Lower leg skin (tissue), 4 donors: ENCODE data around the gene SLC29A3. TPM values are rescaled to one million over a fixed set of nuclear protein-coding genes. Genes with fewer than 3 reads are reported as not detected.
"Not testable (repeated sequence)": the region's sequence is repeated elsewhere in the genome, so short reads cannot be mapped to it uniquely, and the experiment has no call there.

Experiments
- DNase-seq, 2 donors: peaks; one replicate each; pipeline ENCODE4 v3.0.0-alpha.2; 2019; ENCODE audit warnings: low spot score in 2 of 2
- H3K4me3 ChIP-seq: fragments of 200-600 bp; sonication (generic); 2 replicates; pipeline ENCODE4 v1.5.1; 2017; ENCODE audit warnings: mild to moderate bottlenecking, low read depth; ENCODE audit not compliant: poor library complexity, severe bottlenecking
- POLR2A ChIP-seq, 2 donors: fragments of 450-650 bp; IDR thresholded peaks; one replicate each; pipeline ENCODE4 v1.6.1; 2016 to 2017; ENCODE audit warnings: antibody characterized with exemption in 2 of 2, mild to moderate bottlenecking in 1 of 2, moderate library complexity in 1 of 2
- WGBS, 2 donors: methylation state at CpG; one replicate each; pipeline ENCODE4 v1.1.5; 2018; 5-methylcytosine and 5-hydroxymethylcytosine counted together
- intact Hi-C: fragments of 100-400 bp; cut with DNase I; formaldehyde crosslinking; loops from one replicate; pipeline ENCODE4 v1.15.0; 2023; ENCODE audit warnings: low total_unique reads
- total RNA-seq, 4 donors: library from RNA; depleted of rRNA; stranded (reverse); fragments of >200 nt; gene quantifications; one replicate each; pipeline ENCODE4 v1.1.0, GENCODE V29; 2016
- TF ChIP-seq, protein P1 (sequence below), 3 donors: fragments of 450-650 bp; IDR thresholded peaks; one replicate each; pipeline ENCODE4 v1.5.1; 2016; ENCODE audit warnings: antibody characterized with exemption in 3 of 3, mild to moderate bottlenecking in 3 of 3, moderate library complexity in 2 of 3

Gene SLC29A3
- total RNA-seq, 4 donors from 2014 or later, result 1.1 to 5.7 (median 2.6) TPM

DNA sequence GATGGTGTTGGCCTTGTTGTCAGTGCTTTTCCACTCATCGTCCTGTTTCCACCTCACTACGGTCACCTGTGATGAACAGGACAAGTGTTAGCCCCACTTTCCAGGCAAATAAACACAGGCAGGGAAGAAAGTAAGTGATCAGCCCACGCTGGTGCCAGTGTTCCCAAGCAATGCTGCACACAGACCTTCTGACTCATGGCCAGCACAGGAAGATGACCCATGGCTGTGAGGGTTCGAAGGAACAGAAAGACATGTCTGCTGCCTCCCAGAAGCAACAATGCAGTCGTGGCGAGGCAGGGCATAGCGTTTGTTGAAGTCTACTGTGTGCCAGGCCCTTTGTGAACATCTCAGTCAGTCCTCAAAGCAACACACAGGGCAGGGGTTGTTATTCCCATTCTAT lies 35.7 kb downstream of the SLC29A3 start:
- WGBS, 2 donors, result 90 to 95% methylated on average over 7 of the region's 7 CpGs
- no peak for DNase-seq
- H3K4me3 ChIP-seq, result no peak overlapping the region
- TF ChIP-seq POLR2A (IDR thresholded peaks at IDR 0.05), result no peak
- intact Hi-C loops, result no loop called here

DNA sequence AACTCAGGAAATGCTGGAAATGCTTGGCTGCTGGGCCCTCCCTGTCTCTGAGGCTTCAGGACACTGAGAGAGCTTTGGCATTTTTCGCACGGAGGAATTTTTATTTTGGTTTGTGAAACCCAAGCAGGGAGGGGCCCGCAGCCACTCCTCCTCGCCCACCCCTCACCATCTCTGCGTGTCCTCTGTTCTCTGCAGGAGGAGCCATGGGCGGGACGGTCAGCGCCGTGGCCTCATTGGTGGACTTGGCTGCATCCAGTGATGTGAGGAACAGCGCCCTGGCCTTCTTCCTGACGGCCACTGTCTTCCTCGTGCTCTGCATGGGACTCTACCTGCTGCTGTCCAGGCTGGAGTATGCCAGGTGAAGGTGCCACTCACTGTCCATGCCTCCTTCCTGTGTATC lies 36.8 kb downstream of the SLC29A3 start:
- TF ChIP-seq, protein P1, sequence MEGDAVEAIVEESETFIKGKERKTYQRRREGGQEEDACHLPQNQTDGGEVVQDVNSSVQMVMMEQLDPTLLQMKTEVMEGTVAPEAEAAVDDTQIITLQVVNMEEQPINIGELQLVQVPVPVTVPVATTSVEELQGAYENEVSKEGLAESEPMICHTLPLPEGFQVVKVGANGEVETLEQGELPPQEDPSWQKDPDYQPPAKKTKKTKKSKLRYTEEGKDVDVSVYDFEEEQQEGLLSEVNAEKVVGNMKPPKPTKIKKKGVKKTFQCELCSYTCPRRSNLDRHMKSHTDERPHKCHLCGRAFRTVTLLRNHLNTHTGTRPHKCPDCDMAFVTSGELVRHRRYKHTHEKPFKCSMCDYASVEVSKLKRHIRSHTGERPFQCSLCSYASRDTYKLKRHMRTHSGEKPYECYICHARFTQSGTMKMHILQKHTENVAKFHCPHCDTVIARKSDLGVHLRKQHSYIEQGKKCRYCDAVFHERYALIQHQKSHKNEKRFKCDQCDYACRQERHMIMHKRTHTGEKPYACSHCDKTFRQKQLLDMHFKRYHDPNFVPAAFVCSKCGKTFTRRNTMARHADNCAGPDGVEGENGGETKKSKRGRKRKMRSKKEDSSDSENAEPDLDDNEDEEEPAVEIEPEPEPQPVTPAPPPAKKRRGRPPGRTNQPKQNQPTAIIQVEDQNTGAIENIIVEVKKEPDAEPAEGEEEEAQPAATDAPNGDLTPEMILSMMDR (IDR thresholded peaks at IDR 0.05), result no peak
- no peak for TF ChIP-seq POLR2A (IDR thresholded peaks at IDR 0.05)
- WGBS, 2 donors, result 91 to 94% methylated on average over 12 of the region's 12 CpGs
- DNase-seq, result no peak
- H3K4me3 ChIP-seq, result no peak overlapping the region
- intact Hi-C loops, result no loop called here

DNA sequence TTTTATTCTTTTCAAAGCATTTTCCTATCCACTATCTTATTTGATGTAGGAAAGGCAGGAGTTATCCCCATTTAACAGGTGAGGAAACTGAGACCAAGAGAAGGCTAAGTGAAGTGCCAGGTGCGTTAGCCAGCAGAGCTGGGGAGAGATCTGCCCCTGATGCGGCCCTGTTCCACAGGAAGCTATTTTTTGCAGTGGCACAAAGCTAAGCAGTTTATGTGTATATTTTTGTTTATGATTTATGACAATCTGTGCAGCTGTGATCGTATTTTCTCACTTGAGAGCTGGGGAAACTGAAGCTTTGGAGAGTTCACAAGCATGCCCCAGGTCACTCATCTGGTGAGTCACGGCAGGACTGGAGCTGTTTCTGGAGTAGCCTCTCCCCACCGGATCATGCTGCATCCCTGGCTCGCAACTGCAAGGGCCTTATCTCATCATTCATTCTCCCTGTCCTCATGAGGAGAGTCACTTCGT lies 38.8 kb downstream of the SLC29A3 start:
- TF ChIP-seq POLR2A (IDR thresholded peaks at IDR 0.05), result no peak
- TF ChIP-seq, protein P1 (IDR thresholded peaks at IDR 0.05), result no peak
- intact Hi-C loops, result no loop called here
- no peak for DNase-seq
- no peak overlapping the region for H3K4me3 ChIP-seq
- WGBS, 2 donors, result 69 to 71% methylated on average over 7 of the region's 7 CpGs

DNA sequence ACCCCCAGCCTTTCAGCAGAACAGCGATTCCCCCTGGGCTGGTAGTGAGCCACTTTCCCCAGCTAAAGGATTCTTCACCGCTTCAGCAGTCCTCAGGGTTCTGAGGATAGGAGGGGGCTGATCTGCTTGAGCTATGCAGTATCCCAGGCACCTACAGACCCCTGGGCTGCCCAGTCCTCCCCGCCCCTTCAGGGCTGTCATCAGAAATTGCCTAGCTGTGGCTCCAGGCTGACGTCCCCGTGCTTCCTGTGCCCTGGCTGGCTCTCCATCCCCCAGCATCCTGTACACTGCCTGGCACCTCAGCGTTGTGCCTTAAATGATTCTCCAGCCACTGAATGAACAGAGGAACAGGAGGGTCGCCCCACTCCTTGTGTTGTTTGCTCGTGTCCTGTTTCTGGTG lies 39.2 kb downstream of the SLC29A3 start:
- intact Hi-C loops, result no loop called here
- no peak overlapping the region for H3K4me3 ChIP-seq
- WGBS, 2 donors, result 92 to 93% methylated on average over 8 of the region's 8 CpGs
- no peak for DNase-seq
- TF ChIP-seq, protein P1 (IDR thresholded peaks at IDR 0.05), result no peak
- TF ChIP-seq POLR2A (IDR thresholded peaks at IDR 0.05), result no peak

DNA sequence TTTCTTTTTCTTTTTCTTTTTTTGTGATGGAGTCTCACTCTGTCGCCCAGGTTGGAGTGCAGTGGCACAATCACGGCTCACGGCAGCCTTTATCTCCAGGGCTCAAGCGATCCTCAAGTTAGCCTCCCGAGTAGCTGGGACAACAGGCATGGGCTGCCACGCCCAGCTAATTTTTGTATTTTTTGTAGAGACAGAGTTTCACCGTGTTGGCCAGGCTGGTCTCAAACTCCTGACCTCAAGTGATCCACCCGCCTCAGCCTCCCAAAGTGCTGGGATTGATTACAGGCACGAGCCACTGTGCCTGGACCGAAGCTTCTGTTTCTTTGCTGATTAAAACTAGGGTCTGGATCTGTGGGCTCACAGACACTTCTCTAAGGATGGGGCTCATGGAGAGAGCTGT lies 39.8 kb downstream of the SLC29A3 start:
- intact Hi-C loops, H3K4me3 ChIP-seq, DNase-seq: not testable (repeated sequence)
- 87 to 90% methylated on average over 10 of the region's 10 CpGs for WGBS, 2 donors

DNA sequence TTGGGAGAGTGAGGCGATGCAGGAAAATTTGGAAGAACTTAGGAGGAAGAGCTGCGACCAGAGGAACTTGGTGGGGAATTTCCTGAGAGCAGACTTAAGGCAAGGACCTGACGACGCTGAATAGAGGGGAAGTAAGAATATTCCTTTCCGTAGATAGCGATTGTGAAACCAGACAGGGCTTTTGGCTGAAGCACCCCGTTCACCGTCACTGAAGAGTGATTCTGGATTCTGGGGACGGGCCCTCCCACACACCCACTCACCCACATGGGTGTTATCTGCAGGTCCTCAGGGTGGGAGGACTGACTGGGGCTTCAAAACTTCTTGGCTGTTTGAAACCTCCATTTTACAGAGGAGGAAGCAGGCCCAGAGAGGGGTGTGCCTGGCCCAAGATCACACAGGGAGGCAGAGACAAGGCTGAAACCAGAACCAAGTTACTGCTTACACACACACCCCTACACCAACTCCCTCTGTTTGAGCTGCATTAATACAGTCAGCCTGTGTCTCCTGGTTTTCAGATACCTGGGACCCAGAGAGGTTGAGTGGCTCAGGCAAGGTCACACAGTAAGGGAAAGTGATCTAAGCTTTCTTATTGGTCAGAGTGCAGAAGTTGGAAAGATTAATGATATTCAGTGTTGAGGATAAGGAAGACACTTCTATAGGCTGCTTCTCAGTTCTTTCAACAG lies 40.4 kb downstream of the SLC29A3 start:
- WGBS, 2 donors, result 70 to 80% methylated on average over 9 of the region's 9 CpGs
- DNase-seq, result no peak
- TF ChIP-seq, protein P1 (IDR thresholded peaks at IDR 0.05), result no peak
- TF ChIP-seq POLR2A (IDR thresholded peaks at IDR 0.05), result no peak
- intact Hi-C loops, result no loop called here
- no peak overlapping the region for H3K4me3 ChIP-seq

DNA sequence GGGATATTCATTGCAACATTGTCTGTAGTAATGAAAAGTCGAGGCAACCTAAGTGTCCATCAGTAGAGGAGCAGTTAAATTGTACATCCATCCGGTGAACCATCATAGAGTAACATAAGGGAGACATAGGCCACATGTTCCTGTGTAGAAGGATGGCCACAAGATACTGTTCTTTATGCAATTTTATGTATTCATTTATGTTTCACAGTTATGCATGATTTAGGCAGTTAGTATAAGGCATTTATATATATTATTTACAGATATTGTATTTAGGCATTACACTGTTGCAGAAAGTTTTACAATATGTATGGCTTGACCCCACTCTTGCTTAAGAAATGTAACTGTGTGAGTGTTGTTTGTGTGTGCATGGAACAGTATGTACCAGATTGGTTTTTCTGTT lies 41.7 kb downstream of the SLC29A3 start:
- DNase-seq, result no peak
- intact Hi-C loops, result no loop called here
- TF ChIP-seq, protein P1 (IDR thresholded peaks at IDR 0.05), result no peak
- TF ChIP-seq POLR2A (IDR thresholded peaks at IDR 0.05), result no peak
- 84 to 91% methylated on average over 2 of the region's 2 CpGs for WGBS, 2 donors
- no peak overlapping the region for H3K4me3 ChIP-seq
